Right lung (tissue), 10 donors: Measurements from ENCODE around the gene UFSP2. TPM values are rescaled to one million over a fixed set of nuclear protein-coding genes. Genes with fewer than 3 reads are reported as not detected.

ENCODE experiments used
- DNase-seq, 2 donors: peaks; one replicate each; pipeline ENCODE4 v3.0.0-alpha.2; 2013
- long read RNA-seq, 8 donors: transcript quantifications; one replicate each; lab custom pipeline, GENCODE V29; 2026
- polyA plus RNA-seq, 5 donors: library from polyadenylated mRNA; unstranded; fragments of 120-200 nt; gene quantifications; one replicate each; pipeline versions ENCODE4 v1.2.1 to v1.2.3, GENCODE V29; 2013; ENCODE audit warnings: inconsistent platforms in 1 of 5, low replicate concordance in 1 of 5; ENCODE audit not compliant: insufficient read length in 5 of 5, insufficient read depth in 1 of 5

The UFSP2 gene
- 10 to 100 TPM; 63.7 to 90.1 (median 71.2) TPM for polyA plus RNA-seq
- long read RNA-seq, donor 1, transcript UFSP2-201 (12 exons, 1,630 nt): major isoform, 19 of 37 reads
- long read RNA-seq, donor 1, partial matches to known transcripts: 15 of 37 reads
- long read RNA-seq, donor 1, other reads (novel, unspliced or antisense): 0 of 37 reads
- long read RNA-seq, donor 2, transcript UFSP2-201 (12 exons, 1,630 nt): major isoform, 15 of 22 reads
- long read RNA-seq, donor 2, partial matches to known transcripts: 6 of 22 reads
- long read RNA-seq, donor 2, other reads (novel, unspliced or antisense): 0 of 22 reads
- long read RNA-seq, donor 3, transcript UFSP2-201 (12 exons, 1,630 nt): major isoform, 21 of 39 reads
- long read RNA-seq, donor 3, partial matches to known transcripts: 17 of 39 reads
- long read RNA-seq, donor 3, other reads (novel, unspliced or antisense): 0 of 39 reads
- long read RNA-seq, donor 4, transcript UFSP2-201 (12 exons, 1,630 nt): major isoform, 7 of 16 reads
- long read RNA-seq, donor 4, partial matches to known transcripts: 6 of 16 reads
- long read RNA-seq, donor 4, other reads (novel, unspliced or antisense): 0 of 16 reads
- long read RNA-seq, donor 5, transcript UFSP2-201 (12 exons, 1,630 nt): major isoform, 15 of 46 reads
- long read RNA-seq, donor 5, partial matches to known transcripts: 30 of 46 reads
- long read RNA-seq, donor 5, other reads (novel, unspliced or antisense): 0 of 46 reads
- long read RNA-seq, donor 6, transcript UFSP2-201 (12 exons, 1,630 nt): major isoform, 19 of 34 reads
- long read RNA-seq, donor 6, partial matches to known transcripts: 13 of 34 reads
- long read RNA-seq, donor 6, other reads (novel, unspliced or antisense): 0 of 34 reads
- long read RNA-seq, donor 7, transcript UFSP2-201 (12 exons, 1,630 nt): major isoform, 14 of 24 reads
- long read RNA-seq, donor 7, partial matches to known transcripts: 10 of 24 reads
- long read RNA-seq, donor 7, other reads (novel, unspliced or antisense): 0 of 24 reads
- long read RNA-seq, donor 8, transcript UFSP2-201 (12 exons, 1,630 nt): major isoform, 14 of 21 reads
- long read RNA-seq, donor 8, partial matches to known transcripts: 5 of 21 reads
- long read RNA-seq, donor 8, other reads (novel, unspliced or antisense): 0 of 21 reads

- DNase-seq: peak; percentile 96
These were observed at the start of gene UFSP2 for GRCh38 chr4:185425647-185426352. Gene UFSP2, minus strand, starts transcription at chr4:185425964. Its CDS starts 96 bp downstream, at chr4:185425868.

- DNase-seq: no peak
These were observed 47.5 kb upstream of the UFSP2 start for GRCh38 chr4:185473247-185473646.

- DNase-seq: no peak
These were observed 46.4 kb upstream of the UFSP2 start for GRCh38 chr4:185472103-185472542.

GRCh38 chr4:185471235-185472102 lies 45.7 kb upstream of the UFSP2 start, which contains the start of gene CCDC110:
Gene CCDC110, minus strand, starts transcription at chr4:185471733. Its CDS starts 50 bp downstream, at chr4:185471683.
- DNase-seq: peak; percentile 92 to 93

DNA sequence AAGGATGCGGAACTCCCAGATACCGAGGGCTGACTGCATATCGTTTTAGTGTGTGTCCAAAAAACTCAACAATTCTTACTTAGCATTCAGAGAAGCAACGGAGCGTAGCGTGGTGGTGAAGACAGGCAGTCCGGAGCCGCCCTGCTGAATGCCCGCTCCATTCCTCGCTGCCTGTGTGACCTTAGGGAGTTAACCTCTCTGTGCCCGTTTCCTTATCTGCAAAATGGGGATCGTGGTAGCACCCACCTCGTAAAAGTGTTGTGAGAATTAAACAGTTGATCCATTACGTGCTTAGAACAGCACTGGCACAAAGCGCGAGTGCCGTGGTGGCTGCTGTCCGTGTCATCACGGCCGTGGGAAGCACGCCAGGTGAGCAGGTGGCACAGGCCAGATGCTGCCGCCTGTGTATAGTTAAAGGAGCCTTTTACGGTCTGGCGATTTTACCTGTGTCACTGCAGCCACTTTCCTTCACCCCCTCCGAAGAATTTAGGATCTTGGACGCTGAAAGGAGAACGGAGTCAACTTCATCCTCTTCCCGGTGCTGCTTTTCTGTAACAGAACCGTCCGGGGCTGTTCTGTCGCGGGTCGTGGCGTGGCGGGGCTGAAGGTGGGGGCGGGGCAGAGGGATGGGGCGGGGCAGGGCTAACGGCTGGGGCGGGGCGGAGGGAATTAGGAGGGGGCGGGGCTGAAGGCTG lies 44.9 kb upstream of the UFSP2 start:
- peak; percentile 56 to 64 for DNase-seq

DNA sequence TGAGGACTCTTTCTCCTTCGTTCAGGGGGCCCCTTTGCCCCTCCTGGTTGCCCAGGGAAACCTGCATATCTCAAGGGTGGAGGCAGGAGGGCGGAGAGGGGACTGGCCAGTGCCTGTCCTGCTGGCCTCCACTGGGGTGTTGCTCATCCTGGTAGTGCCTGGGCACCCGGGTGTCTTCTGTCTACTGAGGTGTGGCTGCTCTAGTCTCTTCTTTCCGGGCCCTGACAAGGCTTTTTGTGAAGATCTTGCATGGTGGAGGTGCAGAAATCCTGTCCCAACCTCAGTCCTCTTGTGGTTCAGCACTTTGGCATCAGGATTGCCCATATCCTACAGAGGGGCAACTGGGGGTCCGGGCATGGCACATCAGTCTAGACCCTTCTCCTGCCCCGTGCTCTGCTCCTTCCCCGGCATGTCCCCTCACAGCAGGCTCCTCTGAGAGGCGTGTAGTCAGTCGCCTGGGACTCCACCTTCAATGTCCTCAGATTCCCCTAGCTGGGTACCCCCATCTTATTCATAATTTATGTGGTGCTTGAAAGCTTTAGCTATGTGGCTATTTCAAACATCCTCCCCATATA lies 43.9 kb upstream of the UFSP2 start:
- DNase-seq: no peak

DNA sequence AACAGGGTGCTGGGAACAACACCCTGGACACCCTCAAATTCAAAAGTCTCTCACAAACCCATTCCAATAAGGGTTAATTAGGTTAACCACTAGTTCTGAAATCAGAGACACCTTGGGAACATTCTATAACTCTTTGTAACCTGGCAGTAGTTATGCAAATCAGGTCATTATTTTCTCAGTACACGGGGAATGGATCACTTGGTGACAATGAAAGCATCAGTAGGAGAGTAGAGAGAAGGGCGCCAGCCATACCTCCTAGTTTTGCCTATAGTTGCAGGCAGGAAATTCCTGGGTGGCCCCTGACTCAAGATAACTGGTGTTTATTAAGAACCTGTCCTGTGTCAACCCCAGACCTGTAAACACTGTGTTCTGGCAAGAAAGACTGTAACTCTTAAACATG lies 43.2 kb upstream of the UFSP2 start:
- no peak for DNase-seq

DNA sequence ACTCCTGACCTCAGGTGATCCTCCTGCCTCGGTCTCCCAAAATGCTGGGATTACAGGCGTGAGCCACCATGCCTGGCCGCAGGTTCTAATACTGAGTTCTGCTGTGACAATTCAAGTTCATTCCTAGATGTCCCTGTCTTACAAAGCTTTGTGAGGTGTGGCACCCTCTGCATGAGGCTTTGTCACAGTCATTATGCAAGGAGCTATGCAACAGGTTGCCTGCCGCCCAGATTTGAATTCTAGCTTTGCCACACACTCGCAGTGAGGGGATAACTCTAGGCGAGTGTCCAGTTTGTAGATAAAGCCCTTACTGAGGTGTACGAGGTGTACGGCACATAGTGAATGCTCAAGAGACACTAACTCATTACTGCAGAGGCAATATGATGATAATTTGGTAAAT lies 42.2 kb upstream of the UFSP2 start:
- DNase-seq: no peak

DNA sequence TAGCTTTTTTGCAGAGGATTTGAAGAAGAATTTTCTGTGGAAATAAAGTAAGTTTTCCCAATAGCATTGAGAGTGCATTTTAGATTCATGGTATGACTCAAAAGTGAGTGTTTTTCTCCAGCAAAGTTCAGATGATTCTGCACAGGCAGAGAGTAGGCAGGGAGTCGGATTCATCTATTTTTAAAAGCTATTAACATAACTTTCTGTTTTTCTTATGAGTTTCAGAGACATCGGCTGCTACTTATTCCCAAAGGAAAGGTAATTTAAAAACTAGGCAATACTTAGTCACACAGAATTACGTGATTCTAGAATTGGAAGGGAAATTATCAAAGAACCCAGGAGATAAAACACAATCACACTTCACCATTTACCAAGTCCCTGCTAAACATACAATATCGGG lies 41.3 kb upstream of the UFSP2 start:
- no peak for DNase-seq

DNA sequence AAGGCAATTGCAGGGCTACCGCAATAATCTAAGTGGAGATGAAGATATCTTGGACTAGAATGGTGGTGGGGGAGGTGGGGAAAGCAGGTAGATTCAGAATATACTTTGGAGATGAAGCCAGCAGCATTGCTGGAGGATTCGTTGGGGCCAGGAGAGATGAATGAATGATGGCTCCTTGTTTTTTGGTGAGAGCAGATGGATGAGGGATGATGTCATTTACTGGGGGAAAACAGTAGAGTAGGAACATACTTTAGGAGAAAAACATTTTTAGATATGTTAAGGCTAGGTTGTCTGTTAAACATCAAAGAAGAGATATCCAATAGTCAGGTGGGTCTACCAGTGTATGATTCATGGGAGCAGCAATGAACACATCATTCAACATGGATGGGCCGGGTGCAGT lies 39.9 kb upstream of the UFSP2 start:
- no peak for DNase-seq

GRCh38 chr4:185464887-185465286 lies 39.1 kb upstream of the UFSP2 start:
- DNase-seq: peak; percentile 15 to 30

- DNase-seq: no peak
These were observed 38.4 kb upstream of the UFSP2 start for GRCh38 chr4:185464183-185464582.

DNA sequence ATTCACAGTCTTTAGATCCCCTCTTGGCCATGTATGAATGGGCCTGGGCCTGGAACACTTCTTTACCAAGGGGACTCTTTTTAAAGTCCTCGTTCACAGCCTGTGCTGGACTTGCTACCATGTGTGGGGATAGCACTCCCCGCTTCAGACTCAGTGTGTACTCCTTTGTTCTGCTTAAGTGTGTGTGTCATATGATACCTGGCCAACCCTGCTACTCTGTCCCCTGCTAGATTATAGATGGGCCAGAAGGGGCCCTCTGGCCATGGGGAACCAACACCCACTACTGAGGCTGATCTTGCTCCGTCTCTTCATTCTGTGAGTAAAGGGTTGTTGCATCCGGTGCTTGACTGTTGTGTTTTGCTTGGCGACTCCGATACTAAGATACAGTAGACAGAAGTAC lies 37.8 kb upstream of the UFSP2 start:
- DNase-seq: no peak

GRCh38 chr4:185461565-185461964 lies 35.8 kb upstream of the UFSP2 start:
- no peak for DNase-seq

- DNase-seq: no peak
These were observed 31.4 kb upstream of the UFSP2 start for GRCh38 chr4:185457136-185457535.

GRCh38 chr4:185456131-185456530 lies 30.4 kb upstream of the UFSP2 start:
- DNase-seq: no peak

DNA sequence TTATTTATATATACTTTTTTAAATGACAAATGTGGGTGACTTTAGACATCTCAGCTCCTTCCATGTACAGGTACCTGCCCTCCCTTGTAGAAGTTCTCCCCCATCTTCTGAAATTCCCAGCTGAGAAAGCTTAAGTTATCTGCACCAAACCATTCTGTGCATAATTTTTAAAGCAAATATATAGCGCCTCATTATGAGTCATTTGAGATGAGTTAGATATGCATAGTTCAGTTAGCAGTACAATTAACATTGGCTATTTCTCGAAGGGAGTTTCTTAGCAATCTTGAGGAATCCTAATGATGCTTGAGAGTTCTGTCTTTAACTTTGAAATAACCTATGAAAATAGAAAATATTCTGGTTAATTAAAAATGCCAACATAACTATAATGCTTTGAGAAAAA lies 19.4 kb upstream of the UFSP2 start:
- no peak for DNase-seq

DNA sequence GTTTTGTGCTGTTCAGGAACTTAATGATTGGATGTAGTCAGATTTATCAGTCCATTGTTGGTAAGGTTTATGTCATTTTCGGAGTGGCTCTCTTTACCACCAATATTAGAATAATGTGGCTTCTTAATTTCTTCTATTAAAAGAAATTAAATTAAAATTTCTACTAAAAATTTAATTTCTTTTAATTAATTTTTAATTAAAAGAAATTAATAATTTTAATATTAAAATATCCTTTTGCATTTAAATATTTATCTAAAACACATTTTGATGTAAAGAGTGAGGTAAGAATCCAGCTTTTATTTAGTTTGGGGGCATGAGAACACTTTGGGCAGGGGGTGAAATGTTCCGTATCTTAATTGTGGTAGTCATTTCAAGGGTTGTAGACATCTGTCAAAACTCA lies 15.7 kb upstream of the UFSP2 start:
- no peak for DNase-seq

GRCh38 chr4:185437809-185438208 lies 12.0 kb upstream of the UFSP2 start:
- DNase-seq: no peak
